Measurements from ENCODE around the gene UBALD2. TPM values are rescaled to one million over a fixed set of nuclear protein-coding genes. Genes with fewer than 3 reads are reported as not detected.

Gene UBALD2
- total and polyA plus RNA-seq, 8 donors, result 17.8 to 34.6 (median 24.6) TPM

- Histone ChIP-seq H3K36me3 (no peaks in the 10 kb centered on the region), H3K9me3 (no peaks in the 10 kb centered on the region), H3K4me3 (no peak overlapping the region), H3K27ac (no peak overlapping the region), H3K27me3 (no peaks in the 10 kb centered on the region), H3K4me1 (peaks cover 0 to 7% (median 3%) of the 10 kb centered on the region in 3 donors)
- intact Hi-C loops (cut with DNase I), result loop anchor here in 2 of 3 donors (5.0 to 10.0 kb wide), 3 partner anchors 56 to 263 kb away; no protein-coding TSS in a partner anchor
- TF ChIP-seq CTCF (IDR thresholded peaks at IDR 0.05), result no peak
- FAIRE-seq (no peak), ATAC-seq (no peak), DNase-seq (no peak)
- 79 to 87% methylated on average over 15 of the region's 15 CpGs for WGBS, 2 donors
These were observed 15.5 kb downstream of the UBALD2 start for GRCh38 chr17:76280650-76281049.

- 73 to 76% methylated on average over 23 of the region's 23 CpGs for WGBS, 2 donors
- H3K4me3 ChIP-seq, result no peak overlapping the region
- no peak for TF ChIP-seq CTCF (IDR thresholded peaks at IDR 0.05)
- FAIRE-seq (no peak), ATAC-seq (no peak), DNase-seq (peak in 2 of 6 donors; percentile 59 to 76)
- intact Hi-C loops (cut with DNase I), result loop anchor here in 2 of 3 donors (5.0 to 10.0 kb wide), 3 partner anchors 57 to 264 kb away; no protein-coding TSS in a partner anchor
- H3K9me3 ChIP-seq, result no peaks in the 10 kb centered on the region
- no peaks in the 10 kb centered on the region for H3K27me3 ChIP-seq
- no peaks in the 10 kb centered on the region for H3K36me3 ChIP-seq
- peaks cover 0 to 7% (median 3%) of the 10 kb centered on the region in 3 donors for H3K4me1 ChIP-seq
- H3K27ac ChIP-seq, result no peak overlapping the region
These were observed 16.6 kb downstream of the UBALD2 start for GRCh38 chr17:76281573-76282371.

GRCh38 chr17:76292567-76292966, 27.4 kb downstream of the UBALD2 start:
- no peaks in the 10 kb centered on the region for H3K27me3 ChIP-seq
- H3K27ac ChIP-seq, result no peak overlapping the region
- H3K9me3 ChIP-seq, result no peaks in the 10 kb centered on the region
- no peak overlapping the region for H3K4me3 ChIP-seq
- TF ChIP-seq CTCF (IDR thresholded peaks at IDR 0.05), result no peak
- DNase-seq (no peak), FAIRE-seq (no peak), ATAC-seq (no peak)
- 92 to 94% methylated on average over 4 of the region's 4 CpGs for WGBS, 2 donors
- H3K4me1 ChIP-seq, result no peaks in the 10 kb centered on the region
- intact Hi-C loops (cut with DNase I), result no loop called here
- no peaks in the 10 kb centered on the region for H3K36me3 ChIP-seq

GRCh38 chr17:76293106-76293505, 28.0 kb downstream of the UBALD2 start:
- no peak for TF ChIP-seq CTCF (IDR thresholded peaks at IDR 0.05)
- no peak overlapping the region for H3K27ac ChIP-seq
- intact Hi-C loops (cut with DNase I), result no loop called here
- no peaks in the 10 kb centered on the region for H3K9me3 ChIP-seq
- no peak overlapping the region for H3K4me3 ChIP-seq
- H3K4me1 ChIP-seq, result no peaks in the 10 kb centered on the region
- FAIRE-seq (no peak), ATAC-seq (no peak), DNase-seq (no peak)
- H3K27me3 ChIP-seq, result no peaks in the 10 kb centered on the region
- no peaks in the 10 kb centered on the region for H3K36me3 ChIP-seq
- WGBS, 2 donors, result 80 to 82% methylated on average over 7 of the region's 7 CpGs

- ATAC-seq, result no peak
- Histone ChIP-seq H3K27me3 (no peaks in the 10 kb centered on the region), H3K4me1 (no peaks in the 10 kb centered on the region), H3K9me3 (no peaks in the 10 kb centered on the region), H3K4me3 (no peak overlapping the region), H3K36me3 (no peaks in the 10 kb centered on the region), H3K27ac (no peak overlapping the region)
- TF ChIP-seq CTCF (IDR thresholded peaks at IDR 0.05), result no peak
- WGBS, 2 donors, result 56 to 62% methylated on average over 4 of the region's 4 CpGs
- DNase-seq, result no peak
- no peak for FAIRE-seq
- intact Hi-C loops (cut with DNase I), result no loop called here
These were observed 31.0 kb downstream of the UBALD2 start for GRCh38 chr17:76296186-76296585.
